NB4 (cell line): ENCODE data around the gene KCTD5.

Experiments used
- POLR2A ChIP-seq: IDR thresholded peaks from 2 replicates; pipeline ENCODE4 v1.6.1; 2011; ENCODE audit warnings: mild to moderate bottlenecking; ENCODE audit not compliant: insufficient read length; ENCODE audit errors: extremely low read depth
- TF ChIP-seq, protein P1 (sequence below): IDR thresholded peaks from one replicate; pipeline ENCODE4 v1.5.1; 2012; ENCODE audit warnings: low read depth, low read length

DNA sequence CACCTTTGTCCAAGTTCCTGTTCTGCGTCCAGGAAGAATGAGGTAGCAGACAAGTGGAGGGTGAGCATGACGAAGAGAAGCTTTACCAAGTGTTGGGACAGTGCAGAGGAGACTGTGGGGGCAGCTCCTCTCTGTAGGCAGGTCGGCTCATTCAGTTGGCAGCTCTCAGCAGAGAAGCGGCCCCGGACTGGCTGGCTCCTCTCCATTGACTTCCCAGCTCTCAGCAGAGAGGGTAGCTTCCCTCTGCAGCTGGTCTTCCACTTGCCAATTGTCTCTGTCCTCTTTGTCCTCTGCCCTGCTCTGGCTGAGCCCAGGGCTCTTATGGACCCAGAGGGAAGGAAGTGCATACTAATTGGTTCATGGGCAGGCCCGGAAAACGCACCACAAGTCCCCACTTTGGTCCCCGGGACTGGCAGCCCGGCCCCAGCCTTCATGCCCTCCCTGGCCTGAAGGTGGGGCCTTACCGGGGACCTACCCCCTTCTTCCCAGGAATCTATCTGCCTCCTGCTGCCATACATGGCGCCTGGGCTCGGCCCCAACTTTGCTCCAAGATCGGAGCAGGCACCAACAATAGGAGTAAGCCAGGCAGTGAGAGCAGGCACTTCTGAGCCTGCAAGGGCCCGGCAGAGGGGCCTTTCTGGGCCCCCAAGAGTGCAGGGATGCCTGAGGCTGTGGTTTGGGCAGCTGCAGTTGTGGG is 10.1 kb downstream of the KCTD5 start:
- TF ChIP-seq, protein P1, sequence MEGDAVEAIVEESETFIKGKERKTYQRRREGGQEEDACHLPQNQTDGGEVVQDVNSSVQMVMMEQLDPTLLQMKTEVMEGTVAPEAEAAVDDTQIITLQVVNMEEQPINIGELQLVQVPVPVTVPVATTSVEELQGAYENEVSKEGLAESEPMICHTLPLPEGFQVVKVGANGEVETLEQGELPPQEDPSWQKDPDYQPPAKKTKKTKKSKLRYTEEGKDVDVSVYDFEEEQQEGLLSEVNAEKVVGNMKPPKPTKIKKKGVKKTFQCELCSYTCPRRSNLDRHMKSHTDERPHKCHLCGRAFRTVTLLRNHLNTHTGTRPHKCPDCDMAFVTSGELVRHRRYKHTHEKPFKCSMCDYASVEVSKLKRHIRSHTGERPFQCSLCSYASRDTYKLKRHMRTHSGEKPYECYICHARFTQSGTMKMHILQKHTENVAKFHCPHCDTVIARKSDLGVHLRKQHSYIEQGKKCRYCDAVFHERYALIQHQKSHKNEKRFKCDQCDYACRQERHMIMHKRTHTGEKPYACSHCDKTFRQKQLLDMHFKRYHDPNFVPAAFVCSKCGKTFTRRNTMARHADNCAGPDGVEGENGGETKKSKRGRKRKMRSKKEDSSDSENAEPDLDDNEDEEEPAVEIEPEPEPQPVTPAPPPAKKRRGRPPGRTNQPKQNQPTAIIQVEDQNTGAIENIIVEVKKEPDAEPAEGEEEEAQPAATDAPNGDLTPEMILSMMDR, result no peak
- no peak for TF ChIP-seq POLR2A
